HepG2 (cell line): ENCODE measurements around the gene LEAP2. TPM values are rescaled to one million over a fixed set of nuclear protein-coding genes. Genes with fewer than 3 reads are reported as not detected.

Experiments used
- ATAC-seq: fragments of 200-7000 bp; cut with Tn5 transposase; 3 replicates; pipeline ENCODE4 v1.9.1; 2020; ENCODE audit warnings: mild to moderate bottlenecking, moderate library complexity
- BruUV-seq: library from RNA; stranded (reverse); fragments of 400-500 nt; replicated peaks from 2 replicates; lab custom pipeline; 2021; lab: Mats Ljungman, UMichigan
- CTCF ChIA-PET: fragments of 300-600 bp; formaldehyde crosslinking; extraction: SDS; loops from one replicate; lab custom pipeline; 2021; ENCODE audit warnings: low total read pairs, inconsistent platforms, low intra/inter-chr PET ratio; lab: Yijun Ruan, JAX
- POLR2A ChIA-PET: fragments of 350-600 bp; sonication (Branson Sonifier 250); formaldehyde crosslinking; loops from one replicate; lab custom pipeline; 2020; ENCODE audit warnings: antibody characterized with exemption, inconsistent platforms; lab: Yijun Ruan, JAX
- DNase-seq: peaks from one replicate; pipeline ENCODE4 v3.0.0-alpha.2; 2015; ENCODE audit warnings: low spot score
- FAIRE-seq: peaks from 3 replicates; lab custom pipeline; 2011; peaks lifted over from hg19 to GRCh38; lab: Jason Lieb, UNC
- H2AFZ ChIP-seq: one replicate; pipeline ENCODE4 v1.6.1; 2011; ENCODE audit warnings: low read length, inconsistent platforms
- H3K27ac ChIP-seq: fragments of 300-600 bp; 3 replicates; pipeline ENCODE4 v1.8.0; 2011; ENCODE audit warnings: mixed run types, mild to moderate bottlenecking, mixed read lengths, low read length, inconsistent platforms; ENCODE audit not compliant: insufficient read depth; ENCODE audit errors: extremely low read length
- H3K27me3 ChIP-seq, 2 experiments: fragments of 200-600 bp in 1 of 2; 2 replicates in 1 of 2; 3 replicates in 1 of 2; pipeline versions ENCODE4 v1.6.0 to v1.8.0; 2011; ENCODE audit warnings: low read length in 2 of 2, mild to moderate bottlenecking in 2 of 2, moderate library complexity in 2 of 2, inconsistent platforms in 1 of 2; ENCODE audit not compliant: insufficient read depth in 2 of 2, control insufficient read depth in 1 of 2
- H3K36me3 ChIP-seq, 2 experiments: fragments of 200-600 bp in 1 of 2; replicated peaks in 1 of 2; 2 replicates in 1 of 2; 3 replicates in 1 of 2; pipeline versions ENCODE4 v1.5.1 to v1.8.0; 2011; ENCODE audit warnings: low read length in 2 of 2, inconsistent platforms in 1 of 2; ENCODE audit not compliant: insufficient read depth in 2 of 2, control insufficient read depth in 1 of 2
- H3K4me1 ChIP-seq: 2 replicates; pipeline ENCODE4 v1.5.1; 2012; ENCODE audit warnings: low read length, inconsistent platforms; ENCODE audit not compliant: insufficient read depth
- H3K4me2 ChIP-seq: 2 replicates; pipeline ENCODE4 v1.6.0; 2011; ENCODE audit warnings: low read depth, low read length, inconsistent platforms
- H3K4me3 ChIP-seq, 3 experiments: fragments of 200-600 bp in 1 of 3; sonication (generic), shearing (Covaris generic) in 1 of 3; replicated peaks in 1 of 3; 2 replicates each; pipeline ENCODE4 v1.5.1; 2011 to 2016; ENCODE audit warnings: low read length in 3 of 3, inconsistent platforms in 2 of 3, low read depth in 2 of 3, mild to moderate bottlenecking in 2 of 3, control low read depth in 1 of 3, mixed read lengths in 1 of 3; ENCODE audit not compliant: insufficient read depth in 1 of 3
- H3K79me2 ChIP-seq: one replicate; pipeline ENCODE4 v1.6.1; 2011; ENCODE audit warnings: low read length, inconsistent platforms; ENCODE audit not compliant: insufficient read depth
- H3K9ac ChIP-seq: 2 replicates; pipeline ENCODE4 v1.6.0; 2011; ENCODE audit warnings: mild to moderate bottlenecking, low read depth, low read length, inconsistent platforms; ENCODE audit not compliant: insufficient read depth
- H3K9me3 ChIP-seq: 2 replicates; pipeline ENCODE4 v1.5.1; 2012; ENCODE audit warnings: mild to moderate bottlenecking, low read length
- H4K20me1 ChIP-seq: 2 replicates; pipeline ENCODE4 v1.6.0; 2011; ENCODE audit warnings: inconsistent platforms, mild to moderate bottlenecking, low read length, moderate library complexity; ENCODE audit not compliant: insufficient read depth
- CERS6 ChIP-seq: sonication (generic); formaldehyde crosslinking; IDR thresholded peaks from 2 replicates; pipeline ENCODE4 v1.5.0; 2020; ENCODE audit warnings: missing genetic modification reagents
- MATR3 ChIP-seq: sonication (generic); formaldehyde crosslinking; IDR thresholded peaks from 2 replicates; pipeline ENCODE4 v1.4.0; 2020; ENCODE audit warnings: missing genetic modification reagents
- MTA3 ChIP-seq: sonication (generic); formaldehyde crosslinking; IDR thresholded peaks from 2 replicates; pipeline ENCODE4 v1.4.0; 2020; ENCODE audit warnings: missing genetic modification reagents
- POLR2AphosphoS5 ChIP-seq: IDR thresholded peaks from 2 replicates; pipeline ENCODE4 v1.6.1; 2012; ENCODE audit warnings: low read depth, low read length
- RBAK ChIP-seq: sonication (generic); formaldehyde crosslinking; IDR thresholded peaks from 2 replicates; pipeline ENCODE4 v1.5.1; 2020; ENCODE audit warnings: mild to moderate bottlenecking, missing genetic modification reagents
- REXO4 ChIP-seq: sonication (generic); formaldehyde crosslinking; IDR thresholded peaks from 2 replicates; pipeline ENCODE4 v1.8.0; 2022; ENCODE audit warnings: missing genetic modification reagents, mild to moderate bottlenecking, borderline replicate concordance
- TARDBP ChIP-seq: sonication (generic); formaldehyde crosslinking; IDR thresholded peaks from 2 replicates; pipeline ENCODE4 v1.8.0; 2022; ENCODE audit warnings: mild to moderate bottlenecking, missing genetic modification reagents
- TEF ChIP-seq: sonication (generic); formaldehyde crosslinking; IDR thresholded peaks from 2 replicates; pipeline ENCODE4 v1.5.0; 2020; ENCODE audit warnings: missing genetic modification reagents
- XRCC5 ChIP-seq: fragments of 200-400 bp; formaldehyde crosslinking; optimal IDR thresholded peaks from 2 replicates; pipeline ENCODE3; 2017; ENCODE audit warnings: mild to moderate bottlenecking, low read length
- ZNF232 ChIP-seq: sonication (generic); formaldehyde crosslinking; IDR thresholded peaks from 2 replicates; pipeline ENCODE4 v1.4.0; 2020; ENCODE audit warnings: missing genetic modification reagents, borderline replicate concordance
- ZNF282 ChIP-seq: fragments of 450-650 bp; IDR thresholded peaks from 2 replicates; pipeline ENCODE4 v1.6.1; 2018; ENCODE audit not compliant: partially characterized antibody
- ZNF431 ChIP-seq: sonication (generic); formaldehyde crosslinking; IDR thresholded peaks from 2 replicates; pipeline ENCODE4 v1.9.0; 2022; ENCODE audit warnings: missing genetic modification reagents, low read depth, mild to moderate bottlenecking, borderline replicate concordance
- ZNF781 ChIP-seq: sonication (generic); formaldehyde crosslinking; IDR thresholded peaks from 2 replicates; pipeline ENCODE4 v1.5.1; 2020; ENCODE audit warnings: borderline replicate concordance, mild to moderate bottlenecking, missing genetic modification reagents; ENCODE audit errors: not compliant biosample characterization
- ZNF788 ChIP-seq: sonication (generic); formaldehyde crosslinking; IDR thresholded peaks from 2 replicates; pipeline ENCODE4 v1.5.0; 2020; ENCODE audit warnings: mild to moderate bottlenecking, missing genetic modification reagents, borderline replicate concordance
- ZSCAN20 ChIP-seq: sonication (generic); formaldehyde crosslinking; IDR thresholded peaks from 2 replicates; pipeline ENCODE4 v1.4.0; 2020; ENCODE audit warnings: missing genetic modification reagents, mild to moderate bottlenecking, borderline replicate concordance
- ZSCAN21 ChIP-seq: sonication (generic); formaldehyde crosslinking; IDR thresholded peaks from 2 replicates; pipeline ENCODE4 v1.8.0; 2022; ENCODE audit warnings: mild to moderate bottlenecking, missing genetic modification reagents, moderate library complexity, borderline replicate concordance
- WGBS: methylation state at CpG from one replicate; pipeline ENCODE4 v1.1.6; 2017; ENCODE audit warnings: low lambda C conversion rate; 5-methylcytosine and 5-hydroxymethylcytosine counted together
- in situ Hi-C: cut with HindIII; loops from 2 replicates; pipeline ENCODE4 v1.10.0; 2017; ENCODE audit warnings: low pct_unique_long_range_greater_than_20kb; ENCODE audit not compliant: extremely low pct_ligation_motif_present
- intact Hi-C: fragments of 100-400 bp; cut with micrococcal nuclease; formaldehyde crosslinking; loops from one replicate; pipeline ENCODE4 v1.10.0; 2022; ENCODE audit not compliant: unreplicated experiment
- polyA plus RNA-seq, 8 experiments: library from polyadenylated mRNA; depleted of rRNA in 3 of 8; stranded (reverse) in 7 of 8; unstranded in 1 of 8; fragments of >200 nt; fragmentation: Illumina TruSeq in 4 of 8; extraction: Trizol in 4 of 8; gene quantifications; 2 replicates each; pipeline versions ENCODE4 v1.2.1 to v1.2.3, GENCODE V29; 2011 to 2016; ENCODE audit warnings: low read depth in 4 of 8, missing spikeins in 1 of 8, mixed read lengths in 1 of 8; ENCODE audit not compliant: insufficient read depth in 1 of 8
- total RNA-seq, 5 experiments: library from RNA; depleted of rRNA; stranded (reverse); fragments of >200 nt; fragmentation: Illumina TruSeq; extraction: Trizol; gene quantifications; 2 replicates each; pipeline ENCODE4 v1.2.3, GENCODE V29; 2016; ENCODE audit warnings: low read depth in 1 of 5

LEAP2 gene
- total and polyA plus RNA-seq, 2 of the 13 experiments (the other 11 are each of a cell fraction or from before 2014, with no cell fraction given), result 23.9 to 51.9 TPM

DNA sequence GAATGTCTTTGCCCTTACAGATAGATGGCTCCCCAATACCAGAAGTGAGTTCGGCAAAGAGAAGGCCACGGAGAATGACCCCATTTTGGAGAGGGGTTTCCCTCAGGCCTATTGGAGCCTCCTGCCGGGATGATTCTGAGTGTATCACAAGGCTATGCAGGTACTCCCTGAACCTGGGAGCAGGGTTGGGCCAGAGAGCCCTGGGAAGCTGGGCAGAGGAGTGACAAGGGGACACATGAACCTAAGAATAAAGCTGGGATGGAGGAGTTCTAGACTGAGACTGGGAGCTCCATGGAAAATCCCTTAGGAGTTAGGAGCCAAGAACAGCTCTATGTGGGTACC, 433 bp downstream of the LEAP2 start (continued):
- TF ChIP-seq CERS6 (CRISPR knock-in tag), result no peak

- CTCF ChIA-PET, result no interaction called here
- Histone ChIP-seq H3K4me2 (peak overlapping the region; percentile 80), H3K27ac (peak overlapping the region; percentile 95), H2AFZ (no peak overlapping the region), H4K20me1 (no peaks in the 10 kb centered on the region), H3K4me1 (peaks cover 72% of the 10 kb centered on the region), H3K9me3 (no peaks in the 10 kb centered on the region), H3K9ac (no peak overlapping the region), H3K4me3 (no peak overlapping the region; a peak in 3 of 6 replicates), H3K36me3 (peaks cover 10 to 20% of the 10 kb centered on the region in 2 experiments), H3K27me3 (no peaks in the 10 kb centered on the region; a peak in 1 of 5 replicates), H3K79me2 (peaks cover 13% of the 10 kb centered on the region)
- POLR2A ChIA-PET, result interaction anchor here (1.0 to 1.4 kb wide), 2 partner anchors 9 to 44 kb away, joined by 4 to 5 read pairs; partner anchors contain the start of gene UQCRQ
- DNase-seq (no peak), FAIRE-seq (no peak), ATAC-seq (no peak)
- WGBS, result 56% methylated on average over 1 of the region's 1 CpG
- no TSS peak for BruUV-seq
- intact Hi-C loops, result no loop called here
- in situ Hi-C loops, result no loop called here
- TF ChIP-seq TARDBP (CRISPR knock-in tag), result no peak
- TF ChIP-seq MATR3 (CRISPR knock-in tag), result no peak
- no peak for TF ChIP-seq REXO4 (CRISPR knock-in tag)
- TF ChIP-seq TEF (CRISPR knock-in tag), result no peak
- TF ChIP-seq ZNF282, result no peak
- no peak for TF ChIP-seq ZNF788 (CRISPR knock-in tag)
- TF ChIP-seq XRCC5, result no peak
- no peak for TF ChIP-seq ZSCAN21 (CRISPR knock-in tag)
- peak; percentile 62 for TF ChIP-seq POLR2AphosphoS5
- no peak for TF ChIP-seq ZSCAN20 (CRISPR knock-in tag)
- TF ChIP-seq RBAK (CRISPR knock-in tag), result no peak
- TF ChIP-seq ZNF431 (CRISPR knock-in tag), result no peak; the same call in 1 of the 2 replicates
- TF ChIP-seq MTA3, result no peak
- no peak for TF ChIP-seq ZNF781 (CRISPR knock-in tag)
- TF ChIP-seq ZNF232 (CRISPR knock-in tag), result no peak
Observed at GRCh38 chr5:132876020-132876759, 2.7 kb downstream of the LEAP2 start.
